ENCODE measurements around the gene SUDS3.

DNA sequence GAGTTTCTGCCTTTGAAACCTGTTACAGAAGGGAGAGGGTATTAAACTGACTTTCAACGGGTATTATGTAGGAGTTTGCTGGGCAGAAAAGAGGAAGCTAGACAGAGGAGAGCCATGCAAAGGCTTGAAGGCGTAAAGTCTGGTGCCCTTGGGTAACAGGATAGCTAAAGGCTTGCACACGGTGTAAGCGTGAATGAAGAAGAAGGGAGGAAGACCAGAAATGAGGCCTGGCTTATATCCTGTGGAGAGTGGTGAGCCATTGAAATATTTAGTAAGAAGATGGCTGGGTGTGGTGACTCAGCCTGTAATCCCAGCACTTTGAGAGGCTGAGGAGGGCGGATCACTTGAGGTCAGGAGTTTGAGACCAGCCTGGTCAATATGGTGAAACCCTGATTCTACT, 22.6 kb downstream of the SUDS3 start:
- TF ChIP-seq, protein P1, sequence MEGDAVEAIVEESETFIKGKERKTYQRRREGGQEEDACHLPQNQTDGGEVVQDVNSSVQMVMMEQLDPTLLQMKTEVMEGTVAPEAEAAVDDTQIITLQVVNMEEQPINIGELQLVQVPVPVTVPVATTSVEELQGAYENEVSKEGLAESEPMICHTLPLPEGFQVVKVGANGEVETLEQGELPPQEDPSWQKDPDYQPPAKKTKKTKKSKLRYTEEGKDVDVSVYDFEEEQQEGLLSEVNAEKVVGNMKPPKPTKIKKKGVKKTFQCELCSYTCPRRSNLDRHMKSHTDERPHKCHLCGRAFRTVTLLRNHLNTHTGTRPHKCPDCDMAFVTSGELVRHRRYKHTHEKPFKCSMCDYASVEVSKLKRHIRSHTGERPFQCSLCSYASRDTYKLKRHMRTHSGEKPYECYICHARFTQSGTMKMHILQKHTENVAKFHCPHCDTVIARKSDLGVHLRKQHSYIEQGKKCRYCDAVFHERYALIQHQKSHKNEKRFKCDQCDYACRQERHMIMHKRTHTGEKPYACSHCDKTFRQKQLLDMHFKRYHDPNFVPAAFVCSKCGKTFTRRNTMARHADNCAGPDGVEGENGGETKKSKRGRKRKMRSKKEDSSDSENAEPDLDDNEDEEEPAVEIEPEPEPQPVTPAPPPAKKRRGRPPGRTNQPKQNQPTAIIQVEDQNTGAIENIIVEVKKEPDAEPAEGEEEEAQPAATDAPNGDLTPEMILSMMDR (IDR thresholded peaks at IDR 0.05; ENCODE audit: low read depth, low read length, missing input control): no peak
- no peak for TF ChIP-seq TAF1 (conservative IDR thresholded peaks at IDR 0.05)
- no peak for TF ChIP-seq GABPA (IDR thresholded peaks at IDR 0.05 in 1 of 2, conservative IDR thresholded peaks at IDR 0.05 in 1 of 2)
- no peak for TF ChIP-seq RAD21 (IDR thresholded peaks at IDR 0.05)
- TF ChIP-seq FOXA1 (IDR thresholded peaks at IDR 0.05): no peak
- no peak for TF ChIP-seq YY1 (IDR thresholded peaks at IDR 0.05)
